ENCODE data around the gene KCNAB3.
A peak's percentile ranks its signal among the peaks of the same experiment; 100 is the strongest.

Gene KCNAB3

GRCh38 chr17:7929158-7930023 lies at the start of gene KCNAB3:
TSS of gene KCNAB3 (minus strand) at chr17:7929856. CDS start at chr17:7929435, 421 bp downstream.
- ChIA-PET CTCF (no interaction called here), POLR2A (interaction anchor here (5.2 kb wide), 1 partner anchor 16 kb away, joined by 48 read pairs; no protein-coding TSS in a partner anchor)
- TF ChIP-seq NFRKB (IDR thresholded peaks at IDR 0.05) (no peak), FOXM1 (IDR thresholded peaks at IDR 0.05; ENCODE audit: borderline replicate concordance) (no peak), ZNF384 (IDR thresholded peaks at IDR 0.05) (no peak), TARDBP (IDR thresholded peaks at IDR 0.05) (no peak), FOXK2 (IDR thresholded peaks at IDR 0.05) (no peak), PKNOX1 (IDR thresholded peaks at IDR 0.05) (no peak), BHLHE40 (IDR thresholded peaks at IDR 0.05; ENCODE audit: borderline replicate concordance) (no peak), SP1 (IDR thresholded peaks at IDR 0.05) (no peak), ARNT (IDR thresholded peaks at IDR 0.05) (no peak), SUZ12 (IDR thresholded peaks at IDR 0.05) (no peak), FOXA1 (IDR thresholded peaks at IDR 0.05) (no peak), HDGF (IDR thresholded peaks at IDR 0.05; ENCODE audit: borderline replicate concordance) (no peak), L3MBTL2 (conservative IDR thresholded peaks at IDR 0.05) (no peak), LEF1 (IDR thresholded peaks at IDR 0.05; ENCODE audit: borderline replicate concordance) (no peak), CTBP1 (IDR thresholded peaks at IDR 0.05; ENCODE audit: borderline replicate concordance) (no peak), ELF4 (IDR thresholded peaks at IDR 0.05) (no peak)
- DNase-seq (ENCODE audit: extremely low spot score), result peak; percentile 23

- ChIA-PET POLR2A (no interaction called here), CTCF (no interaction called here)
- DNase-seq (ENCODE audit: extremely low spot score), result no peak
- TF ChIP-seq FOXM1 (IDR thresholded peaks at IDR 0.05; ENCODE audit: borderline replicate concordance) (no peak), SUZ12 (IDR thresholded peaks at IDR 0.05) (no peak), NFRKB (IDR thresholded peaks at IDR 0.05) (no peak), L3MBTL2 (conservative IDR thresholded peaks at IDR 0.05) (no peak), BHLHE40 (IDR thresholded peaks at IDR 0.05; ENCODE audit: borderline replicate concordance) (no peak), FOXA1 (IDR thresholded peaks at IDR 0.05) (no peak), PKNOX1 (IDR thresholded peaks at IDR 0.05) (no peak), SP1 (IDR thresholded peaks at IDR 0.05) (no peak), HDGF (IDR thresholded peaks at IDR 0.05; ENCODE audit: borderline replicate concordance) (no peak), TARDBP (IDR thresholded peaks at IDR 0.05) (no peak), LEF1 (IDR thresholded peaks at IDR 0.05; ENCODE audit: borderline replicate concordance) (no peak), ELF4 (IDR thresholded peaks at IDR 0.05) (no peak), CTBP1 (IDR thresholded peaks at IDR 0.05; ENCODE audit: borderline replicate concordance) (no peak)
Measured at GRCh38 chr17:7977805-7978204, 48.1 kb upstream of the KCNAB3 start.

GRCh38 chr17:7977039-7977438 lies 47.4 kb upstream of the KCNAB3 start:
- ChIA-PET POLR2A (interaction anchor here (0.6 kb wide), 1 partner anchor 16 kb away, joined by 3 read pairs; no protein-coding TSS in a partner anchor), CTCF (no interaction called here)
- no peak for DNase-seq (ENCODE audit: extremely low spot score)
- TF ChIP-seq TARDBP (IDR thresholded peaks at IDR 0.05) (no peak), BHLHE40 (IDR thresholded peaks at IDR 0.05; ENCODE audit: borderline replicate concordance) (no peak), FOXA1 (IDR thresholded peaks at IDR 0.05) (no peak), CTBP1 (IDR thresholded peaks at IDR 0.05; ENCODE audit: borderline replicate concordance) (no peak), ARNT (IDR thresholded peaks at IDR 0.05) (no peak), FOXM1 (IDR thresholded peaks at IDR 0.05; ENCODE audit: borderline replicate concordance) (no peak), ZNF384 (IDR thresholded peaks at IDR 0.05) (no peak), ELF4 (IDR thresholded peaks at IDR 0.05) (no peak), SUZ12 (IDR thresholded peaks at IDR 0.05) (no peak), FOXK2 (IDR thresholded peaks at IDR 0.05) (no peak), L3MBTL2 (conservative IDR thresholded peaks at IDR 0.05) (no peak), SP1 (IDR thresholded peaks at IDR 0.05) (no peak), HDGF (IDR thresholded peaks at IDR 0.05; ENCODE audit: borderline replicate concordance) (no peak), PKNOX1 (IDR thresholded peaks at IDR 0.05) (no peak), NFRKB (IDR thresholded peaks at IDR 0.05) (no peak), LEF1 (IDR thresholded peaks at IDR 0.05; ENCODE audit: borderline replicate concordance) (no peak)

GRCh38 chr17:7974638-7975131 lies 45.0 kb upstream of the KCNAB3 start:
- no peak for DNase-seq (ENCODE audit: extremely low spot score)
- POLR2A ChIA-PET, result interaction anchor here (1.6 kb wide), 1 partner anchor 43 kb away, joined by 3 read pairs; the partner anchor contains the start of genes CNTROB and TRAPPC1
- CTCF ChIA-PET, result no interaction called here
- no peak for TF ChIP-seq ARNT (IDR thresholded peaks at IDR 0.05)
- no peak for TF ChIP-seq SP1 (IDR thresholded peaks at IDR 0.05)

- POLR2A ChIA-PET, result no interaction called here
Measured at GRCh38 chr17:7972131-7972785, 42.6 kb upstream of the KCNAB3 start.

More at GRCh38 chr17:7972131-7972785, 42.6 kb upstream of the KCNAB3 start:
- TF ChIP-seq ELF4 (IDR thresholded peaks at IDR 0.05) (no peak), TARDBP (IDR thresholded peaks at IDR 0.05) (no peak), ARNT (IDR thresholded peaks at IDR 0.05) (no peak), FOXK2 (IDR thresholded peaks at IDR 0.05) (no peak), PKNOX1 (IDR thresholded peaks at IDR 0.05) (no peak), CTBP1 (IDR thresholded peaks at IDR 0.05; ENCODE audit: borderline replicate concordance) (no peak), FOXM1 (IDR thresholded peaks at IDR 0.05; ENCODE audit: borderline replicate concordance) (no peak), LEF1 (IDR thresholded peaks at IDR 0.05; ENCODE audit: borderline replicate concordance) (no peak), L3MBTL2 (conservative IDR thresholded peaks at IDR 0.05) (no peak), HDGF (IDR thresholded peaks at IDR 0.05; ENCODE audit: borderline replicate concordance) (no peak), SUZ12 (IDR thresholded peaks at IDR 0.05) (no peak), BHLHE40 (IDR thresholded peaks at IDR 0.05; ENCODE audit: borderline replicate concordance) (no peak)
- CTCF ChIA-PET, result interaction anchor here (0.9 to 1.2 kb wide), 5 partner anchors 11 to 103 kb away, joined by 3 to 8 read pairs (median 3); no protein-coding TSS in a partner anchor
- DNase-seq (ENCODE audit: extremely low spot score), result no peak

Measured in HEK293T (cell line).